HG03442 (cell line): ENCODE measurements around the gene SNCG.
"Not testable (repeated sequence)": the region's sequence is repeated elsewhere in the genome, so short reads cannot be mapped to it uniquely, and the experiment has no call there.

Source experiments
- ATAC-seq: cut with Tn5 transposase; IDR thresholded peaks from one replicate; pipeline ENCODE4 v1.9.1; 2021; ENCODE audit warnings: mild to moderate bottlenecking, moderate library complexity; ENCODE audit not compliant: unreplicated experiment

The SNCG gene

DNA sequence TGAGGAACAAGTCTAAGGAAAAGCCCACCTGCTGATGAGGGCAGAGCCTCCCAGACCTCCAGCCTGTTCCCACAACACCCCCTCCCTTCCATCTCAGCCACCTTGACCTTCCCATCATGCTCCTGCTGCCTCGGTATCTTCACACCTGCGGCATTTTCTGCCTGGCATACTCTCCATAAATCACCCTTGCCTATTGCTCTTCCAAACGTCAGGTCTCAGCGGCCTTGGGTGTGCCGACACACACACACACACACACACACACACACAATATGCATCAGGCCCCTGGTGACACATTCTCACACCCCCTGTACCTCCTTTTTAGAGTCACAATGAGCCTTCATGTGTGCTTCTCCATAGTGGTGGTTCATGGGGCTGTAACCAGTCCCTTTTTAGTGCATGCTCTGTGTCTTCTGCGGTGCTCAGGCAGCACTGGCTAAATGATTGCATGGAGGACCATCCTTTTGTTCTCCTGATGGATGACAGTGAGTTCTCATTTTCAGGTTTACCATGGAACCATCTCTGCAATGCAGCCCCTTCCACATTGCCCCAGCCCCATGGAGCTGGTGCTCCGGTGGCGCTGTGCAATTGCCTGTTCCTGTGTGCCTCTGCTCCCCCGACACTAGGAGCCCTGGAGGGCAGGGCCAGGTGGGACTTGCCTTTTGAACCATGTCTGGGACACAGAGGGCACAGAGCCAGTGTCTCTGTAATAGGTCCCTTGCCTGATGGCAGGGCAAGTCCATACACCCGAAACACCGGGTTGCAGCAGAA lies 14.4 kb downstream of the SNCG start:
- ATAC-seq, result no peak

- ATAC-seq, result no peak
Observed at GRCh38 chr10:86974484-86974883, 16.1 kb downstream of the SNCG start.

- no peak for ATAC-seq
Observed at GRCh38 chr10:86976362-86977056, 18.1 kb downstream of the SNCG start.

DNA sequence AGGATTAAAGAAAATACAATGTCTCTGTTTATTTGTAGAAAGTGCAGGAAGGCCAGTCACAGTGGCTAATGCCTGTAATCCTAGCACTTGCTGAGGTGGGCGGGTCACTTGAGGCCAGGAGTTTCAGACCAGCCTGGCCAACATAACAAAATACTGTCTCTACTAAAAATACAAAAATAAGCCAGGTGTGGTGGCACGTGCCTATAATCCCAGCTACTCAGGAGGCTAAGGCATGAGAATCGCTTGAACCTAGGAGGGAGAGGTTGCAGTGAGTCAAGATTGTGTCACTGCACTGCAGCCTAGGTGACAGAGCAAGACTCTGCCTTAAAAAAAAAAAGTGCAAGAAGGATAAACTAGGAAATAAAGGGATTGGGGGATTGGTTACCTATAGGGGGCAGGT lies 20.1 kb downstream of the SNCG start:
- not testable (repeated sequence) for ATAC-seq

DNA sequence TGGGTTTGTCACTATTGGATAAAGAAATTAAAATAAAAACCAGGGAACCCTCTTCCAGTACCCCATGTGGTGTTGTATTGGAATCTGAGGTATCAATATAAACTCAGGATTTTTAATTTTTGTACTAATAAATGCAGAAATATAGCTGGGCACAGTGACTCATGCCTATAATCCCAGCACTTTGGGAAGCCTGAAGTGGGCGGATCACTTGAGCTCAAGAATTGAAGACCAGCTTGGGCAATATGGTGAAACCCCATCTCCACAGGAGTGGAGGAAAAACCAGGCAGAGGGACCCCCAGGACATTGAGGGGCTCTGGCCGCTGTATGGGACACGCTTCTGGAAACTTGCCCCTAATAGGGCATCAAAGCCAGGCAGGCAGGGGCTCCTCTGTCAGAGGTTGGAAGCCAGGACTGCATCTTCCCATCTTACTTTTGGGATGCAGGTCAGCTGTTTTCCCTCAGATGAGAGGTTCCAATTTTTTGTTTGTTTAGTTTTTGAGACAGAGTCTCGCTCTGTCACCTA lies 21.0 kb downstream of the SNCG start:
- ATAC-seq, result no peak

GRCh38 chr10:86979977-86980448 lies 21.6 kb downstream of the SNCG start:
- no peak for ATAC-seq

- ATAC-seq, result not testable (repeated sequence)
Observed at GRCh38 chr10:86981020-86981419, 22.6 kb downstream of the SNCG start.

DNA sequence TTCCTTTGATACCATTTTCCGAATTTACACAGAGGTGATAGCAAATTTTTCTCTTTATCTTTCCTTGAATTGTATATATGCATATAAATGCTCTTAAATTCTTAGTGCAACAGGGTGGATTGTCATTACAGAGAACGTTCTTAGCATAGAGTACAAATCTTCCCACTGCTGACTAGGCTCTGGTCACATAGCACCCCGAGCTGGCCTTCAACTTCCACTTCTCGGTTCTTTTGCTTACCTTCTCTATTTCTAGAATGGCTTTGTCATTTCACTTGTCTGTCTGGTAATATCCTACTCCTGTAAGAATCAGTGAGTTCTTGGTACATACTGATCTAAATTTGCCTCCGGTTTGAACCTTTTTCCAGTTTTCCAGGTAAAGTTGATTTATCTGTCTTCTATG lies 23.3 kb downstream of the SNCG start:
- ATAC-seq, result no peak

DNA sequence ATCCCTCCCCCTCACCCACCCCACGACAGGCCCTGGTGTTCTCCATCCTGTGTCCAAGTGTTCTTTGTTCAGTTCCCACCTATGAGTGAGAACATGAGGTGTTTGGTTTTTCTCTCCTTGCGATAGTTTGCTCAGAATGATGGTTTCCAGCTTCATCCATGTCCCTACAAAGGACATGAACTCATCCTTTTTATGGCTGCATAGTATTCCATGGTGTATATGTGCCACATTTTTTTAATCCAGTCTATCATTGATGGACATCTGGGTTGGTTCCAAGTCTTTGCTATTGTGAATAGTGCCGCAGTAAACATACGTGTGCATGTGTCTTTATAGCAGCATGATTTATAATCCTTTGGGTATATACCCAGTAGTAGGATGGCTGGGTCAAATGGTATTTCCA lies 26.1 kb downstream of the SNCG start:
- ATAC-seq, result not testable (repeated sequence)

GRCh38 chr10:86988520-86988919 lies 30.1 kb downstream of the SNCG start:
- no peak for ATAC-seq

DNA sequence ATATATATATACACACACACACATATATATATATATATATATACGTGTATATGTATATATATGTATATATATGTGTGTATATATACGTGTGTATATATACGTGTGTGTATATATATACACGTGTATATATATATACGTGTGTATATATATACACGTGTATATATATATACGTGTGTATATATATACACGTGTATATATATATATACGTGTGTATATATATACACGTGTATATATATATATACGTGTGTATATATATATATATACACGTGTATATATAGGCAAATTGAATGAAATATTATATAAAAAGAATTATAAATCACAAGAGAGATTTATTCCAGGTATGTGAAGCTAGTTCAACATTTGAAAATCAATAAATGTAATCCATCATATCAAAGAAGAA lies 33.0 kb downstream of the SNCG start:
- not testable (repeated sequence) for ATAC-seq

DNA sequence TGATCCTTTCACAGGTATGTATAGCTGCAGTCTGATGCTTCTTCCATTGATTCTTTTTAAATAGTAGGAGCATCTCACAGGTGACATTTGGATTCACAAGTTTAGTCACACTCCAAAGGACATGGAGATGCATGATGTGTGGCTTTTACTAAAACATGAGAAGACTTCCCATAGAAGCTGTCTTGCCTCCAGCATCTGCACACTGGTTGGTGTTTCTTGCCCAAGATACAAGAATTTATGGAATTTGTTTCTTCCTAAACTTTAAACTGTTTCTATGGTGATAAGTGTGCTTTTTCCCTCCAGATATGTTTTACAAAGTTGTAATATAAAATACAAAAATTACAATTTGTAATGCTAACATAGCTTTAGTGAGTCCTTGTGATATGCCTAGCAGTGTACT lies 34.1 kb downstream of the SNCG start:
- ATAC-seq, result no peak

- ATAC-seq, result no peak
Observed at GRCh38 chr10:86992929-86993328, 34.5 kb downstream of the SNCG start.

GRCh38 chr10:86999802-87000403 lies 41.5 kb downstream of the SNCG start:
- not testable (repeated sequence) for ATAC-seq

DNA sequence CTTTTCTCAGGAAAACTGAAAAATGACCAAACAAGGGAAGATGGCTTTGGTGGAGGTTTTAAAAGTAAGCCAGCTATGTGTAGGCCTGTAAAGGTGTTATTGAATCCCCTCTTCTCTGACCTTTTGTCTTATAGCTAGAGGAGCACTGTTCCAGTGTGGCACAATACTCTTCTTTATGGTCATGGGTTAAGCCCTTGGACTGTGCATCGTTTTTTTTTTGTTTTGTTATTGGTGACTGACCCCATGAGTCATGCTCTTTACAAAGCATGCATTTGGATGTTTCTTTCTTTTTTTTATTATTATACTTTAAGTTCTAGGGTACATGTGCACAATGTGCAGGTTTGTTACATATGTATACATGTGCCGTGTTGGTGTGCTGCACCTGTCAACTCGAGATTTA lies 42.1 kb downstream of the SNCG start:
- no peak for ATAC-seq

GRCh38 chr10:87007124-87007523 lies 48.7 kb downstream of the SNCG start:
- ATAC-seq, result not testable (repeated sequence)

GRCh38 chr10:87007674-87008073 lies 49.3 kb downstream of the SNCG start:
- ATAC-seq, result not testable (repeated sequence)

GRCh38 chr10:87008303-87008702 lies 49.9 kb downstream of the SNCG start:
- ATAC-seq, result not testable (repeated sequence)

- ATAC-seq, result not testable (repeated sequence)
Observed at GRCh38 chr10:87009134-87009696, 50.8 kb downstream of the SNCG start.
